Urinary bladder (tissue), 4 donors: ENCODE measurements around the gene OCIAD1. TPM values are rescaled to one million over a fixed set of nuclear protein-coding genes. Genes with fewer than 3 reads are reported as not detected.
"Not testable (repeated sequence)": the region's sequence is repeated elsewhere in the genome, so short reads cannot be mapped to it uniquely, and the experiment has no call there.

Experiments
- DNase-seq: peaks from one replicate; pipeline ENCODE4 v3.0.0-alpha.2; 2015; ENCODE audit errors: extremely low spot score
- H3K27ac ChIP-seq: one replicate; pipeline ENCODE4 v1.5.1; 2013; ENCODE audit warnings: low read depth, mild to moderate bottlenecking, moderate library complexity
- H3K36me3 ChIP-seq: one replicate; pipeline ENCODE4 v1.6.1; 2013; ENCODE audit warnings: mild to moderate bottlenecking, moderate library complexity; ENCODE audit not compliant: insufficient read depth
- H3K4me1 ChIP-seq: one replicate; pipeline ENCODE4 v1.6.1; 2013; ENCODE audit warnings: mild to moderate bottlenecking, moderate library complexity; ENCODE audit not compliant: insufficient read depth
- H3K4me3 ChIP-seq: one replicate; pipeline ENCODE4 v1.5.1; 2013; ENCODE audit warnings: low read depth, low read length
- WGBS: extraction: QIAGEN DNeasy Blood & Tissue Kit; methylation state at CpG from one replicate; pipeline ENCODE4 v1.1.7; 2013; 5-methylcytosine and 5-hydroxymethylcytosine counted together
- polyA plus RNA-seq: library from polyadenylated mRNA; stranded (reverse); fragments of 200-250 nt; gene quantifications from one replicate; pipeline ENCODE4 v1.2.3, GENCODE V29; 2013
- total RNA-seq: library from RNA; depleted of rRNA; stranded (reverse); fragments of >200 nt; gene quantifications from one replicate; pipeline ENCODE4 v1.2.3, GENCODE V29; 2014
- donor health status: healthy with polysubstance abuse.
- donor health status: healthy.

The OCIAD1 gene
- total and polyA plus RNA-seq, 2 donors = 134 to 140 TPM

DNA sequence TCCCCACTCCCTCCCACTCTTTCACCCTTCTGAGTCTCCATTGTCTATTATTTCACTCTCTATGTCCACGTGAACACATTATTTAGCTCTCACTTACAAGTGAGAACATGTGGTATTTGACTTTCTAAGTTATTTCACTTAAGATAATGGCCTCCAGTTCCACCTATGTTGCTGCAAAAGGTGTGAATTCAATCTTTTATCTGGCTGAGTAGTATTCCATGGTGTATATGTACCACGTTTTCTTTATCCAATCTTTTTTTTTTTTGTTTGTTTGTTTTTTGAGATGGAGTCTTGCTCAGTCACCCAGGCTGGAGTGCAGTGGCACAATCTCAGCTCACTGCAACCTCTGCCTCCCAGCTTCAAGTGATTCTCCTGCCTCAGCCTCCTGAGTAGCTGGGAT, 30.7 kb upstream of the OCIAD1 start:
- not testable (repeated sequence) for H3K36me3 ChIP-seq, DNase-seq, H3K4me3 ChIP-seq, H3K4me1 ChIP-seq, H3K27ac ChIP-seq
- WGBS = 87% methylated on average over 2 of the region's 2 CpGs

DNA sequence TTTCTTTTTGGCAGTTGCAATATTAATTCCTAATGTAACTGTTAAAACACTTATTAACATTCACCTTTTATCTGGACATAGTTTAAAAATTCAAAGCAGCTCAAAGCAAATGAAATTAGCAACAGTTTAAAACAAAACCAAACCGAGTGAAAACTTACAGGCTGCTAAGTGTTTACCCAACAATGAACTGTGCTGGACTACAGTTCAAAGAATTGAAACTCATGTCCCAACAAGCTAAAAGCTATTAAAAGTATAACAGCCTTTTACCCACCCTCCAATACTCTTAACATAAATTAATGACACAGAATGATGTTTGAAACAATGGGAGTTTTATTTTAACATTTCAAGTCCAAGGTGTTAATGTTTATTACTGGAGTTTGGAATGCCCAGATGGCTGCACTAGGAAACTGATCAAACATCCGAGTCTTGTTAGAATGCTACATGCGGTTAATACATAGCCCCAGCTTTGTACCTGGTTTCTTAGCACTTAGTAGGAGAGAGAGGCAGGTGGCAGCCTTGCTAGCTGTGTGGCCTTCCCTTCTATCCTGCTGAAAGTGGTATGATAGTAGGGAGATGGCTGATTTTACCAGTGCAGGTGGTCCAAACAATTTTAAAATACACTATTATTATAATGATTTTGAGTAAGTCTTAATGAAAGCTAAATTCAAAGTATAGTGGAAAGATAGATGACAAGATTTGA, 29.7 kb upstream of the OCIAD1 start:
- no peaks in the 10 kb centered on the region for H3K4me1 ChIP-seq
- H3K27ac ChIP-seq = no peak overlapping the region
- no peaks in the 10 kb centered on the region for H3K36me3 ChIP-seq
- no peak for DNase-seq
- no peak overlapping the region for H3K4me3 ChIP-seq
- WGBS = 57% methylated on average over 3 of the region's 3 CpGs

DNA sequence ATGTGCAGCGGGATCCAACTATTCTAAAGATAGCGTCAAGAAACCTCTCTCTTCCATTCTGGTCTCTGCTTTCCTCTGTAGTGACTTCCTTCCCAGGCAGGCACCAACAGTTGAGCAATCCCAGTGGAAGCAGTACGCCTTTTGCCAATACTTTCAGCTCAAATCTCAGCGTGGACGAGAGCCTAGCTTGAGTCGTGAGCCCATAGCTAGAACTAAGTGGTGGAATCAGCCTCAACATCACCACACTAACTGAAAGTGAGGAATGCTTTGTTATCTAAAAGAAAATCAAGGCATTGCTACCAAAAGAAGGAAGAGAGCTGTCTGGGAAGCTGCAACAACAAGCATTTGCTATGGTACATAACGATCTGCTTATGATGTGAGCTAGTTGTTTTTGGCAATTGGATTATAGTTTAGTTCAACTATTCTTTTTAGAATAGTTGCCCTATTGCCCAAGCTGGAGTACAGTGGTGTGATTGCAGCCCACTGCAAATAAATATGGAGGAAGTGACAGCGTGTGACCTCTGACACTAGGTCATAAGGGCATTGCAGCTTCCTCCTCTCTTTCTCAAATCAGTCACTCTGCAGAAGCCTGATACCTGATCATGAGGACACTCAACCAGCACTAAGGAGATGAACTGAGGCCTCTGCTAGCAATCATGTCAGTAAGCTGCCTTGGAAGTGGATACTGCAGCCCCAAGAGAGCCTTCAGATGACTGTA, 26.1 kb upstream of the OCIAD1 start:
- 82% methylated on average over 8 of the region's 8 CpGs for WGBS
- H3K4me1 ChIP-seq = no peaks in the 10 kb centered on the region
- no peak overlapping the region for H3K27ac ChIP-seq
- no peak overlapping the region for H3K4me3 ChIP-seq
- H3K36me3 ChIP-seq = no peaks in the 10 kb centered on the region
- DNase-seq = no peak

DNA sequence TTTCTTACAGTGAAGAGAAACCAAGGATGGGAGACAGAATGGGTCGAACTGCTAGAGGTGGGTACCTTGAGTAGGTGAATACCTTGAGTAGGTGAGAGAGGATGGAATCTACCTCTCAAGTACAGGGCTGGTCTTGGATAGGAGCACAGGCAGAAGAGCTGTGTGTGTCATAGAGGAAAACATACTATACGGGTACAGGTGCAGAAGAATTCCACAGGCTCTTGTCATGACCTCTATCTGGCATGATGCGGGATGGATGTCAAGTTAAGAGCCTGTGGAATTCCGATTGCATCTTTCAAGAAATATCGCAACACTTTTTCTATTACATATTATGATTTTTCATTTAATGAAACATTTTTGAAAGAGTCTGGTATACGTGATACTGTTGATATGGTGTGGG, 18.0 kb upstream of the OCIAD1 start:
- H3K36me3 ChIP-seq = no peaks in the 10 kb centered on the region
- H3K4me1 ChIP-seq = no peaks in the 10 kb centered on the region
- 76% methylated on average over 6 of the region's 6 CpGs for WGBS
- H3K27ac ChIP-seq = no peak overlapping the region
- H3K4me3 ChIP-seq = no peak overlapping the region
- DNase-seq = no peak

DNA sequence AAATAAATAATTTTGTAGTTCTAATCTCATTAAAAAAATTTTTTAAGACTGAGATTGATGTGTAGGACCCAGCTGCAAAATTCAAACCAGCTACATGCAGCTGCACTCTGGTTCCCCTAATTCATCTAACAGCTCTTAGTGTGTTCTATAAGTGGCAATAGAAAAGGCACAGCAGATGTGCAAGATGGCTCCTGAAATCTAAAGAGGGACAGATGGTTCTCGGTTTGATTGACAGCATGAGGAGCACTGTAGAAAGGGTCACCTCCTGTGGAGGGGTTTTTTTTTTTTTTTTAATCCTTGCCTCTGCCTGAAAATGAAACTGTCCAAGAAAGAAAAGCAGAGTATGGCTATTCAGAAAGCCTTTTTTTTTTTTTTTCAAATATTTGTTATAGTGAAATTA, 16.9 kb upstream of the OCIAD1 start:
- H3K27ac ChIP-seq = no peak overlapping the region
- no peak overlapping the region for H3K4me3 ChIP-seq
- 87% methylated on average over 1 of the region's 1 CpG for WGBS
- H3K4me1 ChIP-seq = no peaks in the 10 kb centered on the region
- no peaks in the 10 kb centered on the region for H3K36me3 ChIP-seq
- DNase-seq = no peak

DNA sequence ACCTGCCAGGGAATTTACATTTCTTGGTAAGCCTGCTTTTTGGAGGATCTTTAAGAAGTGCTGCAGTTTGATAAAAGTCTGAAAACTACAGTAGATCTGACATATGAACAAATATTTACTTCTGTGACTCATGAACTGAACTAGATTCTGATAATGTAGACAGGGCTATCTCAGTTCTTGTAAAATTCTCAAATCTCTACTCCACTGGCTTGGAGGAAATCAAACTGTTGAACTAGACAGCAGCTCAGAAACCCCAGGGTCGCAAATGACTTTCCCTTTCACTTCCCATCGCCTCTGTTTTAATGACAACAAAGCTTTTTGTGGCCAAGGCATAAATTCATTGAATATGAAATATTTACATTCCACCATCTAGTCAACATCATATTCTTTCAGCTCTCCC, 15.4 kb upstream of the OCIAD1 start:
- H3K4me1 ChIP-seq = no peaks in the 10 kb centered on the region
- H3K27ac ChIP-seq = no peak overlapping the region
- no peak overlapping the region for H3K4me3 ChIP-seq
- H3K36me3 ChIP-seq = no peaks in the 10 kb centered on the region
- DNase-seq = no peak
- WGBS = 14% methylated on average over 2 of the region's 2 CpGs

DNA sequence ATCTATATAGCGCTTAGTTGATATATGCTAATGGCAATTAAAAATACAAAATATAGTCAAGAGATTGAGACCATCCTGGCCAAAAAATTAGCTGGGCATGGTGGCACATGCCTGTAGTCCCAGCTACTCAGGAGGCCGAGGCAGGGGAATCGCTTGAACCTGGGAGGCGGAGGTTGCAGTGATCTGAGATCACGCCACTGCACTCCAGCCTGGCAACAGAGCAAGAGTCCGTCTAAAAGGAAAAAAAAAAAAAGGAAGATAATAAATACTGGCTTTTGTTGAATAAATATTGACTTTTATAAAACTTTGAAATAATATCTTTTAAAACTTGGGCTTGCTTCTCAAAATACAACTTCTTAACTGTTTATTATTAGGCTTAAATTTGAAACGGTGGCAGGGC, 14.6 kb upstream of the OCIAD1 start:
- H3K36me3 ChIP-seq, DNase-seq, H3K4me1 ChIP-seq, H3K4me3 ChIP-seq, H3K27ac ChIP-seq: not testable (repeated sequence)
- 60% methylated on average over 7 of the region's 7 CpGs for WGBS

DNA sequence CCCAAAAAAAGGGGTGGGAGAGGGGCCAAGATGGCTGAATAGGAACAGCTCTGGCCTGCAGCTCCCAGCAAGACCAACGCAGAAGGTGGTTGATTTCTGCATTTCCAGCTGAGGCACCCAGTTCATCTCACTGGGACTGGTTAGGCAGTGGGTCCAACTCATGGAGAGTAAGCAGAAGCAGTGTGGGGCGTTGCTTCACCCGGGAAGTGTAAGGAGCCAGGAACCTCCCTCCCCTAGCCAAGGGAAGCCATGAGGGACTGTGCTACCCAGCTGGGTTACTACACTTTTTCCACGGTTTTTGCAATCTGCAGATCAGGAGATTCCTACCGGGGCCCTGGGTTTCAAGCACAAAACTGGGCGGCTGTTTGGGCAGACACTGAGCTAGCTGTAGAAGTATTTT, 13.9 kb upstream of the OCIAD1 start:
- Histone ChIP-seq H3K4me3 (no peak overlapping the region), H3K27ac (no peak overlapping the region), H3K4me1 (no peaks in the 10 kb centered on the region), H3K36me3 (no peaks in the 10 kb centered on the region)
- WGBS = 87% methylated on average over 6 of the region's 6 CpGs
- DNase-seq = no peak

DNA sequence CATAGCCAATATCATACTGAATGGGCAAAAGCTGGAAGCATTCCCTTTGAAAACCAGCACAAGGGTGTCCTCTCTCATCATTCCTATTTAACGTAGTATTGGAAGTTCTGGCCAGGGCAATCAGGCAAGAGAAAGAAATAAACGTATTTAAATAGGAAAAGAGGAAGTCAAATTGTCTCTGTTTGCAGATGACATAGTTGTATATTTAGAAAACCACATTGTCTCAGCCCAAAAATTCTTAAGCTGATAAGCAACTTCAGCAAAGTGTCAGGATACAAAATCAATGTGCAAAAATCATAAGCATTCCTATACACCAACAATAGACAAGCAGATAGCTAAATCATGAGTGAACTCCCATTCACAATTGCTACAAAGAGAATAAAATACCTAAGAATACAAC, 9.5 kb upstream of the OCIAD1 start:
- DNase-seq, H3K4me1 ChIP-seq, H3K27ac ChIP-seq, H3K4me3 ChIP-seq, H3K36me3 ChIP-seq: not testable (repeated sequence)
- 66% methylated on average over 2 of the region's 2 CpGs for WGBS

DNA sequence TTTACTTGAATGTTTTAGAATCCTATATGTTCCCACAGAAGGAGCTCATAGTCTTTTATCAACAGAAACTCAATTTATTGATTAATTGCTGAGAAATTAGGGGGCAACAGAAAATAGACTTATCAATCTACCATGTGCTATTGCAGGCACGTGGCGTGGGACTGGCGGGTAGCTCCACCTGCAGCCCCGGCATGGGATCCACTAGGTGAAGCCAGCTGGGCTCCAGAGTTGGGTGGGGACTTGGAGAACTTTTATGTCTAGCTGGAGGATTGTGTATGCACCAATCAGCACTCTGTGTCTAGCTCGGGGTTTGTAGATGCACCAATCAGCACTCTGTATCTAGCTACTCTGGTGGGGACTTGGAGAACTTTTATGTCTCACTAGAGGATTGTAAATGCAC, 3.3 kb upstream of the OCIAD1 start:
- WGBS = 92% methylated on average over 5 of the region's 5 CpGs
- Histone ChIP-seq H3K4me1 (no peaks in the 10 kb centered on the region), H3K4me3 (no peak overlapping the region), H3K27ac (no peak overlapping the region), H3K36me3 (no peaks in the 10 kb centered on the region)
- no peak for DNase-seq

DNA sequence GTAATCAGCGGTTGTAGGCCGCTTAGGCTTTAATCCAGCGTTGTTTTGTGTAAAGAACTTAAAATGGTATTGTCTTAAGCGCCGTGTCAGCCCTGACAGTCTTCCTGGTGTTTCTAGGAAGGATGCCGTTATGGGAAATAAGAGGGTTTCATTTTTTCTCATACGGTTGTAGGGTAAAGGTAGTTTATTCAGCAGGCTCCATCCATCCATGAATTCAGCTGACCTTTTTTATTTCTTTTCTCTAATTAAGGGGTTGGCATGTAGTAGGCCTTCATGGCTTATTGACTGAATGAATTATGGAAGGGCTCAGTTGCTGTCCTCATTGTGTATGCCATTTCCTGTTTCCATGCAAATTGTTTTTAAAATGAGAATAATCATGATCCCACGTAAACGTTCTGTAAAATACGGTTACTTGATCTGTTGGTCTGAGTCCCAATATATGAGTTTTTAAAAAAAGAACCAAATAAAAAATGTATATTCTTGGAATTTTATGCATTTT, 693 bp downstream of the OCIAD1 start:
- H3K36me3 ChIP-seq = peaks cover 6% of the 10 kb centered on the region
- WGBS = under 1% methylated on average over 10 of the region's 10 CpGs
- H3K4me3 ChIP-seq = peak overlapping the region; percentile 64
- no peaks in the 10 kb centered on the region for H3K4me1 ChIP-seq
- DNase-seq = no peak
- peak overlapping the region; percentile 78 for H3K27ac ChIP-seq

DNA sequence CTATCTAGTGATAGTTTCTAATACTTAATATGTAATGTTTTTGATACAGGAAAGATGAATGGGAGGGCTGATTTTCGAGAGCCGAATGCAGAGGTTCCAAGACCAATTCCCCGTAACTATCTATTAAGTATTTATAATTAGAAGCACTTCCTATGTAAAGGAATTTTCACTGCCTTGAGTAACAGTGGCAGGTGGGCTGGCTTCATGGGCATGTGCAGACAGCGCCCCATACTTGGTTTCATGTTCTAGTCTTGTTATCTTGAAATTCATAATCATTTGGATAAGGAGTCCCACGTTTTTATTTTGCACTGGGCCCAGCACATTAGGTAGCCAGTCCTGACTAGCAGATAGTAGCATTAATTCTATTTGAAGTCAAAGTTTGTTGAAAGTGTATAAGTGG, 1.7 kb downstream of the OCIAD1 start:
- Histone ChIP-seq H3K36me3 (peaks cover 6% of the 10 kb centered on the region), H3K4me3 (no peak overlapping the region), H3K27ac (no peak overlapping the region), H3K4me1 (no peaks in the 10 kb centered on the region)
- DNase-seq = no peak
- WGBS = 81% methylated on average over 5 of the region's 5 CpGs

DNA sequence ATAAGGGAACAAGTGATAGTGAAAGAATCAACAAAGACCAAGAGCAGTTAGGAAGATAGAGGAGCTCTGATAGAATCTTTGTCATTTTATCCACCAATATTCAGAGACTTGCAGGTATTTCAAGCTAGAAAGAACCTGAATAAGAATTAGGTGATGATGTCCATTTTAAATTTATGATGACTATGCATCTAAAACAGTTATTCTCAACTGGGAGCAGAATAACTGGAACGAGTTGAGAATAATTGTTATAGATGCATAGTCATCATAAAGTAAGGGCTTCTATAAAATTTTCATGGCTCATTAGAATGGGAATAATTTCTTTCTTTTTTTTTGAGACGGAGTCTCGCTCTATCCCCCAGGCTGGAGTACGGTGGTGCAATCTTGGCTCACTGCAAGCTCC, 5.8 kb downstream of the OCIAD1 start:
- WGBS = 96% methylated on average over 4 of the region's 4 CpGs
- no peak overlapping the region for H3K4me3 ChIP-seq
- peaks cover 8% of the 10 kb centered on the region for H3K36me3 ChIP-seq
- no peak overlapping the region for H3K27ac ChIP-seq
- H3K4me1 ChIP-seq = no peaks in the 10 kb centered on the region
- no peak for DNase-seq

DNA sequence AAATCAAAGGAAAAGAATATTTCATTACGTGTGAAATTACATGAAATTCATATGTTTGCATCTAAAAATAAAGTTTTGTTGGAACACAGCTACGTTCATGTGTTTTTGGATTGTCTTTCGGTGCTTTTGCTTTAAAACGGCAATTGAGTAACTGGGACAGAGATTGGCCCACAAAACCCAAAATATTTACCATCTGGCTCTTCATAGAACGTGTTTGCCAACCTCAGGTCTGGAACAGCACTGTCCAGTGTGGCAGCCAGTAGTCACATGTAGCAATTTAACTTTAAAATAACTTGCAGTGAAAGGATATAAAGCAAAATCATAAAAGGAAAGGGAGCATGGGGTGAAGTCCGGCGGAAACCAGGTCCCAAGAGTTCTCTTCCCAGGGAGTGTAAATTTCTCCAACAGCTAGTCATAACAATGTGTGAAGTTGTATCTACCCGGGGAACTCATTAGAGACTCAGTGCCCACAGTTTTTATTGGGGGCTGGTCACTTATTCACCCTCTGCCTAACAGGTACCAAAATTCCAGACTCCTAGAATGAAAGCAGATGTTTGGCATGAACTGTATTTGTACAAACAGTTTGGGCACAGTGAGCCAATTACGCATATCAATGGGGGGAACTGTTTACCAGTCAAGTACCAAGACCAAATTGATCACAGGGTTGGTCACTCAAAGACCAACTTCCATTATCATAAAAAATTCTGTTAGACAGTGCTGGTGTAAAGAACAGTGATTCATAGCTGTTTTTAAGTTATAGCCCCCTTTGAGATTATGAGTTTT, 10.3 kb downstream of the OCIAD1 start:
- peaks cover 5% of the 10 kb centered on the region for H3K36me3 ChIP-seq
- no peak overlapping the region for H3K27ac ChIP-seq
- WGBS = 77% methylated on average over 9 of the region's 9 CpGs
- no peak for DNase-seq
- no peak overlapping the region for H3K4me3 ChIP-seq
- H3K4me1 ChIP-seq = no peaks in the 10 kb centered on the region
